MCF 10A (cell line): ENCODE data around the gene STK24. TPM values are rescaled to one million over a fixed set of nuclear protein-coding genes. Genes with fewer than 3 reads are reported as not detected.
"Not testable (repeated sequence)": the region's sequence is repeated elsewhere in the genome, so short reads cannot be mapped to it uniquely, and the experiment has no call there.

ENCODE experiments used
- BruUV-seq: library from RNA; stranded (reverse); fragments of 400-500 nt; replicated peaks from 2 replicates; lab custom pipeline; 2021; lab: Mats Ljungman, UMichigan
- CTCF ChIA-PET: fragments of 300-600 bp; sonication (Branson Sonifier 250); formaldehyde crosslinking; extraction: SDS; loops from one replicate; lab custom pipeline; 2021; ENCODE audit warnings: antibody characterized with exemption, inconsistent platforms; lab: Yijun Ruan, JAX
- POLR2A ChIA-PET: fragments of 300-600, 350-650 bp; sonication (Branson Sonifier 250); formaldehyde crosslinking; extraction: SDS; loops from one replicate; lab custom pipeline; 2020; ENCODE audit warnings: antibody characterized with exemption, inconsistent platforms; lab: Yijun Ruan, JAX
- DNase-seq: peaks from one replicate; pipeline ENCODE4 v3.0.0-alpha.2; 2018; ENCODE audit not compliant: unreplicated experiment
- H3K27ac Mint-ChIP-seq: one replicate; pipeline ENCODE4 v1.8.0; 2022; ENCODE audit warnings: mild to moderate bottlenecking, low read depth, mixed read lengths; ENCODE audit not compliant: unreplicated experiment
- H3K27me3 Mint-ChIP-seq: one replicate; pipeline ENCODE4 v1.8.0; 2022; ENCODE audit warnings: mixed read lengths; ENCODE audit not compliant: insufficient read depth, unreplicated experiment
- H3K36me3 Mint-ChIP-seq: one replicate; pipeline ENCODE4 v1.8.0; 2022; ENCODE audit warnings: mild to moderate bottlenecking, moderate library complexity, mixed read lengths; ENCODE audit not compliant: insufficient read depth, unreplicated experiment
- H3K4me1 Mint-ChIP-seq: one replicate; pipeline ENCODE4 v1.8.0; 2022; ENCODE audit warnings: mixed read lengths; ENCODE audit not compliant: insufficient read depth, unreplicated experiment
- H3K4me3 Mint-ChIP-seq: one replicate; pipeline ENCODE4 v1.8.0; 2022; ENCODE audit warnings: mild to moderate bottlenecking, moderate library complexity, mixed read lengths; ENCODE audit not compliant: unreplicated experiment
- H3K9me3 Mint-ChIP-seq: one replicate; pipeline ENCODE4 v1.8.0; 2022; ENCODE audit warnings: mixed read lengths; ENCODE audit not compliant: unreplicated experiment
- CTCF ChIP-seq: fragments of 200-600 bp; IDR thresholded peaks from one replicate; pipeline ENCODE4 v1.8.0; 2022; ENCODE audit warnings: antibody characterized with exemption, mild to moderate bottlenecking; ENCODE audit not compliant: unreplicated experiment
- intact Hi-C: fragments of 100-400 bp; cut with micrococcal nuclease; formaldehyde crosslinking; loops from 2 replicates; pipeline ENCODE4 v1.14.1; 2022
- total RNA-seq: library from RNA; stranded (reverse); gene quantifications from 2 replicates; pipeline ENCODE4 v1.2.3, GENCODE V29; 2022

STK24 gene
- total RNA-seq, 1 experiment from 2014 or later, result 200 TPM

- intact Hi-C loops, result no loop called here
- H3K27ac Mint-ChIP-seq, result no peak overlapping the region
These were observed 161.4 kb downstream of the STK24 start for GRCh38 chr13:98415326-98416070.

GRCh38 chr13:98413796-98414195 lies 163.1 kb downstream of the STK24 start:
- Mint-ChIP-seq H3K4me3 (no peak overlapping the region), H3K4me1 (no peaks in the 10 kb centered on the region), H3K9me3 (peaks cover 10% of the 10 kb centered on the region), H3K27ac (no peak overlapping the region), H3K27me3 (no peaks in the 10 kb centered on the region), H3K36me3 (no peaks in the 10 kb centered on the region)
- BruUV-seq, result no TSS peak
- no peak for TF ChIP-seq CTCF
- no peak for DNase-seq
- ChIA-PET POLR2A (no interaction called here), CTCF (interaction anchor here (0.6 to 1.0 kb wide), 2 partner anchors 190 to 239 kb away, joined by 3 read pairs; no protein-coding TSS in a partner anchor)
- intact Hi-C loops, result no loop called here

More at GRCh38 chr13:98415326-98416070, 161.4 kb downstream of the STK24 start:
- POLR2A ChIA-PET, result interaction anchor here (0.6 kb wide), 1 partner anchor 44 kb away, joined by 4 read pairs; no protein-coding TSS in a partner anchor
- Mint-ChIP-seq H3K4me1 (no peaks in the 10 kb centered on the region), H3K9me3 (peaks cover 10% of the 10 kb centered on the region), H3K4me3 (no peak overlapping the region), H3K27me3 (no peaks in the 10 kb centered on the region), H3K36me3 (no peaks in the 10 kb centered on the region)
- no TSS peak for BruUV-seq
- no peak for TF ChIP-seq CTCF
- DNase-seq, result no peak
- CTCF ChIA-PET, result interaction anchor here (1.4 kb wide), 1 partner anchor 29 kb away, joined by 4 read pairs; no protein-coding TSS in a partner anchor

GRCh38 chr13:98413278-98413677 lies 163.6 kb downstream of the STK24 start:
- DNase-seq, H3K36me3 Mint-ChIP-seq, POLR2A ChIA-PET, H3K4me1 Mint-ChIP-seq, BruUV-seq, CTCF ChIA-PET, H3K27me3 Mint-ChIP-seq, intact Hi-C loops, H3K4me3 Mint-ChIP-seq, H3K9me3 Mint-ChIP-seq, H3K27ac Mint-ChIP-seq: not testable (repeated sequence)

- Mint-ChIP-seq H3K27me3 (no peaks in the 10 kb centered on the region), H3K36me3 (no peaks in the 10 kb centered on the region), H3K4me3 (no peak overlapping the region), H3K4me1 (no peaks in the 10 kb centered on the region), H3K9me3 (peaks cover 3% of the 10 kb centered on the region), H3K27ac (no peak overlapping the region)
- no peak for DNase-seq
- intact Hi-C loops, result no loop called here
- no peak for TF ChIP-seq CTCF
- ChIA-PET CTCF (no interaction called here), POLR2A (no interaction called here)
- BruUV-seq, result no TSS peak
These were observed 165.2 kb downstream of the STK24 start for GRCh38 chr13:98411617-98412265.
